GM12801 (cell line): Measurements from ENCODE around the gene KLHDC4.

ENCODE experiments used
- CTCF ChIP-seq: IDR thresholded peaks from one replicate; pipeline ENCODE4 v1.5.1; 2011; ENCODE audit warnings: control low read depth; ENCODE audit not compliant: insufficient read length; ENCODE audit errors: extremely low read depth

KLHDC4 gene

GRCh38 chr16:87666919-87667318 lies 98.9 kb downstream of the KLHDC4 start:
- no peak for TF ChIP-seq CTCF

- TF ChIP-seq CTCF: no peak
These were observed 100.6 kb downstream of the KLHDC4 start for GRCh38 chr16:87665193-87665592.

- TF ChIP-seq CTCF: no peak
These were observed 101.0 kb downstream of the KLHDC4 start for GRCh38 chr16:87664792-87665191.

GRCh38 chr16:87662254-87663204 lies 103.3 kb downstream of the KLHDC4 start:
- TF ChIP-seq CTCF: no peak

- no peak for TF ChIP-seq CTCF
These were observed 104.2 kb downstream of the KLHDC4 start for GRCh38 chr16:87661561-87661960.

- no peak for TF ChIP-seq CTCF
These were observed 107.1 kb downstream of the KLHDC4 start for GRCh38 chr16:87658564-87659225.
